ENCODE data around the gene RMC1.
"Not testable (repeated sequence)": the region's sequence is repeated elsewhere in the genome, so short reads cannot be mapped to it uniquely, and the experiment has no call there.

The RMC1 gene

GRCh38 chr18:23563377-23564043, 60.2 kb downstream of the RMC1 start:
- DNase-seq (ENCODE audit: low read depth), result no peak

- DNase-seq (ENCODE audit: low read depth), result no peak
Observed at GRCh38 chr18:23565916-23566547, 62.7 kb downstream of the RMC1 start.

DNA sequence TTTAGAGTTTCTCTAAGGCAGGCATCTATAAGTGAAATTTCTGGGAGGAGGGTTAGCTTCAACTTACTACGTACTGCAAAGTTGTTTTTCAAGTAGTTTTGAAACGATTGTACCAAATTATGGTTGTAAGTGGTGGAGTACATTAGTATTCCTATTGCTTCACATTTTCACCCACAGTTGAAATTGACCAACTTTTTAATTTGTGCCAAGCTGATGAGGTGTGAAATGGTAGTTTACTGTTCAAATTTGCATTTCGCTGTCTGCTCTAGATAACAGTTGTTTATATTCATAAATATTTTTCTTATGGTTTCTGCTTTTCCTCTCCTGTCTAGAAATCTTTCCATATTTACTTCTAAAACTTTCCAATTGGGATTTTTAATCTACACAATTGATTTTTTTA, 64.4 kb downstream of the RMC1 start:
- DNase-seq (ENCODE audit: low read depth), result no peak

- no peak for DNase-seq (ENCODE audit: low read depth)
Observed at GRCh38 chr18:23568281-23569138, 65.2 kb downstream of the RMC1 start.

- no peak for DNase-seq (ENCODE audit: low read depth)
Observed at GRCh38 chr18:23569299-23570063, 66.2 kb downstream of the RMC1 start.

DNA sequence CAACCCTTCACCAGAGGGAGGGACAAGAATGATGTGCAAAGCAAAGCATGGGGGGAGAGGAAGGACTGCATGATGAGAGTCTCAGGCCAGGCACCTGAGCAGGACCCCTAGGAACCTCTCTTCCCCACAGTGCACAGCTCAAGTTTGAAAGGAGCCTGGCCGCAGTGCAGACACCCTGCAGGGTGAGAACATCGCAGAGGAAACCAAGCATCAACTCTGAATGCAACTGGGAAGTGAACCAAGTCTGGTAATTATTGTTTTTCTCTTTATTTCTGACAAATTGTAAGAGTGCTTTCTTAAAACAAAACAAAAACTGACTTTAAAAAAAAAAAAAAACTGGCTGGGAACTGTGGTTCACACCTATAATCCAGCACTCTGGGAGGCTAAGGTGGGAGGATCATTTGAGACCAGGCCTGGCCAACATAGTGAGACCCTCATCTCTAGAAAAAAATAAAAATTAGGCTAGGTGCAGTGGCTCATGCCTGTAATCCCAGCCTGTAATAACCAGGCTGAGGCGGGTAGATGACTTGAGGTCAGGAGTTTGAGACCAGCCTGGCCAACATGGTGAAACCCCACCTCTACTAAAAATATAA, 67.7 kb downstream of the RMC1 start:
- no peak for DNase-seq (ENCODE audit: low read depth)

- no peak for DNase-seq (ENCODE audit: low read depth)
Observed at GRCh38 chr18:23572012-23572411, 68.7 kb downstream of the RMC1 start.

- DNase-seq (ENCODE audit: low read depth), result no peak
Observed at GRCh38 chr18:23572570-23572969, 69.3 kb downstream of the RMC1 start.

DNA sequence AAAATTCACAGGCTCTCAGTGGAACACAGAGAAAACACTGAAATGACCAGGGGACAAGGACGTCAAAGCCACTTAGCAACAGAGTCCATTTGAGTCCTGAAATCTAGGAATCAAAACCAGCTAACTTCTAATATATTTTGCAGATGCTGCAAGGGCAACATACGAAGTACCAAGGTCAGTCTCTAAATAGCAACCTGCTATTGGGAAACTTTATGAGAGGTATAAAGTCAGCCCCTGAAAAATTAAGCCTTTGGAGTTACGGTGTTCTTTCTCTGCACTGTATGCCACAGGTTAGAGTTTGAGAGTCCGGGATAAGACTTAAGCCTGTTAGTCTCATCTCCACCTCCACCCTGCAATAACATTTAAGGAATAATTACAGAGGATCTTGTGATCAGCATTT, 69.7 kb downstream of the RMC1 start:
- DNase-seq (ENCODE audit: low read depth), result no peak

DNA sequence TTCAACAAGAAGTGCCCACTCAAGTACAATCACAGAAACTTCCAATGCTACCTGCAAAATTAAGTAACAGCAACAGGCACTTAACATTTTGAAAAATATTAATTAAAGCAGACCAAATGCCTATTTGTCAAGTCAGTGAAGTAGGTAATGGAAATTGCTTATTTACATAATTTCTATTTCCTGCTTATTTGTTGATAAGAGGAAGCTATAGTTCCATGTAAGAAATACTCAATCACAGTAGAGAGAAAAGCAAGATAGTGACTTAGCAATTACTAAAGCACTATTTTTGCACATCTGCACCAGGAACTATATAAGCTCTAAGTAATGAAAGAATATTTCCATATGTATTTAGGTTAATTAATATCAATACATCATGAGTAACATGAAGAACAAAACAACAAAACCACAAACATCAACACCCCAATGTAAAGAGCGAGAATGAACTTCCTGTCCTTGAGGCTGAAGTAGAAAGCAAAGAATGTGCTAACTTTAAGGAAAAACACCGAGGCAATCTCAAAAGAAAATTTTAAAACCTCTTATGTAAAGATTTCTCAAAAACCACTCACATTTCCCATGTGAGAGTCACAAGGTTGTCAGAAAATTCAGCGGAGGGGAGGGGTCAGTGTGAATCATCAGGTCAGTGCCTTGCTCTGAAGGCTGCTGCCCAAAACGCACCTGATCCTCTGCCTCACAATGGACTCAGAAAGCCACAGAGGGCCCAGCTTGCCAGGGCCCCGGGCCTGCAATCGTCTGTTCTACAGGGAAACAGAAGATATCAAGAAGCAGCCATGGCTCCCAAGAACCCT, 70.5 kb downstream of the RMC1 start:
- DNase-seq (ENCODE audit: low read depth), result no peak

DNA sequence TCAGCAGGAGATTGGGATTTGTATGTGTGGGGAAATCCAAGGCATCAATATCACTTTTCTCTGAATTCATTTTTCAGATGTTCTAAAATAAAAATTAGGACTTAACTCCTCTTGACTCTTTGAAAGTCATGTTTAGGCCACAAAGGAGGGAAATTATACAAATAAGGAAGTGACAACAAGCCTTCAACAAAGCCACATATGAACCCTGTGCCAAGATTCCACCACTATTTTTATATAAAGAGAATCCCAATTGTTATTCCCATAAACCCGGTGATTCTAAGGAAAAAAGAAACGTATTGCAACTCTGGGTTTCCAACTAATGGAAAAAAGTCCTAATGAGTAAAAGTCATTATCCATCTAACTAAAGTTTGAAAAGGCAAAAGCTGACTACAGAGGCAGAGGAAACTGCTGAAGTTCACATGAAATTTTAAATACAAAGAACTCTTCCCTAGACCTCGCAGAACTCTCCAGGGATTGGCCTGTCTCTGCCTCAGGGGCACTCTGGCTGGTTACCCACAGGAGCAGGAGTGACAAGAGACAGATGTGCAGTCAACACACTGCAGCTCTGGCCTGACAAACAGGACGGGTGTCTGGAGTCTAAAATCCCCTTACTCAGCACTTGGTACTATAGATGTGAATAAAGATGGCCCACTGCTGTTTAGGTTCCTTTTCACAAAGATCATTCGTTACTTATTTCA, 71.4 kb downstream of the RMC1 start:
- no peak for DNase-seq (ENCODE audit: low read depth)

DNA sequence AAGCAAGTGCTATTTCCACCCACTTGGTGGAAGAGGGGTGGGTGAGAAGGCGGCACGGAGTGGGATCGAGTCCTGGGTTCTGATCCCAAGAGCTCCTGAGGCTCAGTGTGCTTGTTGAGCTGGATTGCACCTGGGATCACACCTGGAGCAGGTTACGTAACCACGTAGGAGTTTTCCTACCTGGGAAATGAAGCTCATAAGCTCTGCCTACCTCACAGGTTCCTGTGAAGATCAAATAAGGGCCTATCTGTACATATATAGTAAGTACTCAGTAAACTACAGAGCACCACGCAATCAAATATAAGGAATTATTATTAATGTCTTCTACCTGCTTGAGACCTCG, 72.0 kb downstream of the RMC1 start:
- DNase-seq (ENCODE audit: low read depth), result no peak

DNA sequence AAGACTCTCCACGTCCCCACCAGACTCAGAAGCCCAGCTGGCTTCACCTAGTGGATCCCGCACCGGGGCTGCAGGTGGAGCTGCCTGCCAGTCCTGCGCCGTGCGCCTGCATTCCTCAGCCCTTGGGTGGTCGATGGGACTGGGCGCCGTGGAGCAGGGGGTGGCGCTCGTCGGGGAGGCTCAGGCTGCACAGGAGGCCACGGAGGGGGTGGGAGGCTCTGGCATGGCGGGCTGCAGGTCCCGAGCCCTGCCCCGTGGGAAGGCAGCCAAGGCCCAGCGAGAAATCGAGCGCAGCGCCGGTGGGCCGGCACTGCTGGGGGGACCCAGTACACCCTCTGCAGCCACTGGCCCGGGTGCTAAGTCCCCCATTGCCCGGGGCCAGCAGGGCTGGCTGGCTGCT, 74.2 kb downstream of the RMC1 start:
- DNase-seq (ENCODE audit: low read depth), result not testable (repeated sequence)

DNA sequence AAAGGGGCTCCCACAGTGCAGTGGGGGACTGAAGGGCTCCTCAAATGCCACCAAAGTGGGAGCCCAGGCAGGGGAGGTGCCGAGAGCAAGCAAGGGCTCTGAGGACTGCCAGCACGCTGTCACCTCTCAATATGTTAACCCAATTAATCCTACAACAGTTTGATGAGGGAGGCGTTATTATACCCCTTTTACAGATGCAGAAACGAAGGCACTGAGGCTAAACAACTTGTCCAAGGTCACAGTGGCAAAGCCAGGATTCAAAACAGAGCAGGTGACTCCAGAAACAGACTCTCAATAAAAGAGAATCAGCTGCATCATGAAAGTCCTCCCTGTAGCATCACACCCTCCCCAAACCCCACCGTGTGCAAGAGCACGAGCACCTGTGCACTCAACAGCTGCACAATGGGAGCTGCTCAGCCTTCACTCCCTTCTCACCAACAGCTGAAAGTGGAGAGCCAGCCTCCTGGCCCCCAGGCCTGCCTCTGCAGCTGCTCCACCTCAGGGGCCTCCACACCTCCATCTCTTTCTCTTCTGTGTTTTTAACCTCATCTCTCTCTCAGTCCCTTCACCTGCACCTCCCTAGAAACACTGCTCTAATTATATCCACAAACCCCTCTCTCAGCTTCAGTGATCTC, 74.9 kb downstream of the RMC1 start:
- DNase-seq (ENCODE audit: low read depth), result no peak

GRCh38 chr18:23578891-23579653, 75.8 kb downstream of the RMC1 start:
- DNase-seq (ENCODE audit: low read depth), result no peak

- no peak for DNase-seq (ENCODE audit: low read depth)
Observed at GRCh38 chr18:23580677-23581367, 77.5 kb downstream of the RMC1 start.

Data from stimulated activated CD8-positive, alpha-beta memory T cell treated with anti-CD3 and anti-CD28 coated beads, Interleukin-7, amount 100 ng/mL, for 24 hours (primary cell).